OCI-LY1 (cell line): ENCODE data around the gene DLG5.

Experiments used
- H2AFZ ChIP-seq: fragments of 200-600 bp; sonication (generic), shearing (Covaris generic); 2 replicates; pipeline ENCODE4 v1.6.0; 2014; ENCODE audit warnings: antibody characterized with exemption, mild to moderate bottlenecking, low read length
- H3F3A ChIP-seq: fragments of 200-600 bp; sonication (generic), shearing (Covaris generic); 2 replicates; pipeline ENCODE4 v1.6.0; 2014; ENCODE audit warnings: mild to moderate bottlenecking, antibody characterized with exemption, low read length, moderate library complexity; ENCODE audit not compliant: insufficient read depth
- H3K27ac ChIP-seq: fragments of 200-600 bp; sonication (generic); 2 replicates; pipeline ENCODE4 v1.5.1; 2014; ENCODE audit warnings: low read length, mixed run types, mild to moderate bottlenecking, low read depth; ENCODE audit not compliant: poor library complexity, severe bottlenecking
- H3K27me3 ChIP-seq: fragments of 200-600 bp; sonication (generic); 2 replicates; pipeline ENCODE4 v1.6.0; 2014; ENCODE audit warnings: antibody characterized with exemption, mild to moderate bottlenecking, low read length, moderate library complexity; ENCODE audit not compliant: insufficient read depth
- H3K36me3 ChIP-seq: fragments of 200-600 bp; sonication (generic); 2 replicates; pipeline ENCODE4 v1.6.1; 2014; ENCODE audit warnings: mild to moderate bottlenecking, antibody characterized with exemption, low read length, moderate library complexity, mixed read lengths; ENCODE audit not compliant: insufficient read depth
- H3K4me1 ChIP-seq: fragments of 200-600 bp; sonication (generic); 2 replicates; pipeline ENCODE4 v1.5.1; 2014; ENCODE audit warnings: mild to moderate bottlenecking, low read length, moderate library complexity; ENCODE audit not compliant: insufficient read depth, severe bottlenecking
- H3K4me2 ChIP-seq: fragments of 200-600 bp; sonication (generic), shearing (Covaris generic); 2 replicates; pipeline ENCODE4 v1.6.1; 2014; ENCODE audit warnings: low read length
- H3K4me3 ChIP-seq: fragments of 200-600 bp; sonication (generic); 2 replicates; pipeline ENCODE4 v1.5.1; 2014; ENCODE audit warnings: low read length, low read depth, mild to moderate bottlenecking, mixed read lengths; ENCODE audit not compliant: poor library complexity, severe bottlenecking
- H3K79me2 ChIP-seq: fragments of 200-600 bp; shearing (Covaris generic); 2 replicates; pipeline ENCODE4 v1.6.1; 2016; ENCODE audit warnings: mixed run types, low read length, mixed read lengths; ENCODE audit not compliant: insufficient read depth
- H3K9ac ChIP-seq: fragments of 200-600 bp; sonication (generic), shearing (Covaris generic); 2 replicates; pipeline ENCODE4 v1.6.1; 2014; ENCODE audit warnings: mild to moderate bottlenecking, low read length, mixed read lengths
- H3K9me2 ChIP-seq: fragments of 200-600 bp; sonication (generic), shearing (Covaris generic); 2 replicates; pipeline ENCODE4 v1.6.1; 2014; ENCODE audit warnings: low read depth, mild to moderate bottlenecking, low read length, mixed read lengths
- H3K9me3 ChIP-seq: fragments of 200-600 bp; shearing (Covaris generic); 2 replicates; pipeline ENCODE4 v1.6.1; 2014; ENCODE audit warnings: low read length, mixed read lengths
- H4K20me1 ChIP-seq: fragments of 200-600 bp; sonication (generic), shearing (Covaris generic); 2 replicates; pipeline ENCODE4 v1.6.0; 2016; ENCODE audit warnings: mild to moderate bottlenecking, low read length; ENCODE audit not compliant: insufficient read depth
- EZH2 ChIP-seq: fragments of 200-600 bp; sonication (generic), shearing (Covaris generic); IDR thresholded peaks from 2 replicates; pipeline ENCODE4 v1.8.0; 2017; ENCODE audit warnings: borderline replicate concordance, mixed run types, mild to moderate bottlenecking, antibody characterized with exemption, low read length, moderate library complexity, mixed read lengths
- TF ChIP-seq, protein P1 (sequence below): fragments of 200-600 bp; sonication (generic), shearing (Covaris generic); IDR thresholded peaks from 2 replicates; pipeline ENCODE4 v1.5.1; 2017; ENCODE audit warnings: mild to moderate bottlenecking, antibody characterized with exemption, low read length, moderate library complexity, mixed read lengths

The DLG5 gene

GRCh38 chr10:77809336-77809735 lies 117.2 kb downstream of the DLG5 start:
- no peak for TF ChIP-seq EZH2
- TF ChIP-seq, protein P1, sequence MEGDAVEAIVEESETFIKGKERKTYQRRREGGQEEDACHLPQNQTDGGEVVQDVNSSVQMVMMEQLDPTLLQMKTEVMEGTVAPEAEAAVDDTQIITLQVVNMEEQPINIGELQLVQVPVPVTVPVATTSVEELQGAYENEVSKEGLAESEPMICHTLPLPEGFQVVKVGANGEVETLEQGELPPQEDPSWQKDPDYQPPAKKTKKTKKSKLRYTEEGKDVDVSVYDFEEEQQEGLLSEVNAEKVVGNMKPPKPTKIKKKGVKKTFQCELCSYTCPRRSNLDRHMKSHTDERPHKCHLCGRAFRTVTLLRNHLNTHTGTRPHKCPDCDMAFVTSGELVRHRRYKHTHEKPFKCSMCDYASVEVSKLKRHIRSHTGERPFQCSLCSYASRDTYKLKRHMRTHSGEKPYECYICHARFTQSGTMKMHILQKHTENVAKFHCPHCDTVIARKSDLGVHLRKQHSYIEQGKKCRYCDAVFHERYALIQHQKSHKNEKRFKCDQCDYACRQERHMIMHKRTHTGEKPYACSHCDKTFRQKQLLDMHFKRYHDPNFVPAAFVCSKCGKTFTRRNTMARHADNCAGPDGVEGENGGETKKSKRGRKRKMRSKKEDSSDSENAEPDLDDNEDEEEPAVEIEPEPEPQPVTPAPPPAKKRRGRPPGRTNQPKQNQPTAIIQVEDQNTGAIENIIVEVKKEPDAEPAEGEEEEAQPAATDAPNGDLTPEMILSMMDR = no peak
- Histone ChIP-seq H2AFZ (no peak overlapping the region), H3K36me3 (no peaks in the 10 kb centered on the region), H3K9me2 (no peaks in the 10 kb centered on the region), H3K9me3 (no peaks in the 10 kb centered on the region), H3K9ac (no peak overlapping the region), H3F3A (no peaks in the 10 kb centered on the region), H3K27ac (no peak overlapping the region), H3K4me2 (no peak overlapping the region), H3K27me3 (peaks cover 6% of the 10 kb centered on the region; the same call in 1 of the 2 replicates), H3K4me1 (no peaks in the 10 kb centered on the region), H3K4me3 (no peak overlapping the region), H3K79me2 (no peaks in the 10 kb centered on the region), H4K20me1 (no peaks in the 10 kb centered on the region)

GRCh38 chr10:77807706-77808105 lies 118.8 kb downstream of the DLG5 start:
- Histone ChIP-seq H3K27ac (no peak overlapping the region), H2AFZ (no peak overlapping the region), H3K4me2 (no peak overlapping the region), H3K36me3 (no peaks in the 10 kb centered on the region), H3K27me3 (peaks cover 4% of the 10 kb centered on the region; the same call in 1 of the 2 replicates), H3K4me1 (no peaks in the 10 kb centered on the region), H3K79me2 (no peaks in the 10 kb centered on the region), H3K9me3 (no peaks in the 10 kb centered on the region), H3F3A (no peaks in the 10 kb centered on the region), H3K4me3 (no peak overlapping the region), H3K9me2 (no peaks in the 10 kb centered on the region), H3K9ac (no peak overlapping the region), H4K20me1 (no peaks in the 10 kb centered on the region)
- TF ChIP-seq EZH2 = no peak
- TF ChIP-seq, protein P1 = no peak

DNA sequence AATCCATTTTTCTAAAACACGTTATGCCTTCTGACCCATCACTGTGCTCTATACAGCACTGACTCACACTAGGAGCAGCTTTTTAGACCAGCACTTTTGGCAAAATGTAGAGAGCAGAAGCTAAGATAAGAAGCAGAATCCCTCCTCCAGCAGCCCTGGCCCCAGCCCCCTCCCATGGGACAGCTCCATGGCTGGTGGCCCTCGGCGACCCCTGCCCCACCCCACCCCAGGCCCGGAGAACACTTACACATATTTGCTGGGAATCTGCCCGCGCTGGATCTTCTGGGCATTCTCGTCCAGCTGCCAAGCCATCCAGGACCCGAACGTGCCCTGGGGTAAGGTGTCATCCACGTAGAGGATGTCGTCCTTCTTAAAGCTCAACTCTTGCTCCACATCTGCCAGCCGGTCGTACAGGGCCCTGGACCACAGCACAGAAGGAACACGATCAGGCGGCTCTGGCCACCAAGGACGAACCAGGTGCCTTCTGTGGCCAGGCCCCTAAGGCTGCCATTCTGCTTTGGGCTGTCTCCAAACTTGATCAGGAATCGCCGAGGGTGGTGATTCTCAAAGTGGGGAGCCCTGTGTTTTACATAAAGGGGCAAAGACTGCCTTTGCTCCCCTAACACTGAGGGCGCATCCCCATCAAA lies 119.9 kb downstream of the DLG5 start:
- no peaks in the 10 kb centered on the region for H3K4me1 ChIP-seq
- no peaks in the 10 kb centered on the region for H3K79me2 ChIP-seq
- H2AFZ ChIP-seq = no peak overlapping the region
- no peaks in the 10 kb centered on the region for H4K20me1 ChIP-seq
- no peak overlapping the region for H3K4me2 ChIP-seq
- H3K4me3 ChIP-seq = no peak overlapping the region
- peaks cover 3% of the 10 kb centered on the region; the same call in 1 of the 2 replicates for H3K27me3 ChIP-seq
- H3F3A ChIP-seq = no peaks in the 10 kb centered on the region
- no peak overlapping the region for H3K9ac ChIP-seq
- no peaks in the 10 kb centered on the region for H3K9me3 ChIP-seq
- H3K36me3 ChIP-seq = no peaks in the 10 kb centered on the region
- no peak overlapping the region for H3K27ac ChIP-seq
- TF ChIP-seq EZH2 = no peak
- TF ChIP-seq, protein P1 = no peak
- H3K9me2 ChIP-seq = no peaks in the 10 kb centered on the region
